HEK293 (cell line): ENCODE measurements around the gene PRLR.

Experiments used
- CTCF ChIA-PET: fragments of 350-600 bp; formaldehyde crosslinking; extraction: SDS; loops from one replicate; lab custom pipeline; 2021; ENCODE audit warnings: antibody characterized with exemption; lab: Yijun Ruan, JAX
- POLR2A ChIA-PET: fragments of 300-600 bp; formaldehyde crosslinking; extraction: SDS; loops from one replicate; lab custom pipeline; 2020; ENCODE audit warnings: antibody characterized with exemption, inconsistent platforms; lab: Yijun Ruan, JAX
- H3K27ac ChIP-seq: fragments of 200-500 bp; sonication (Bioruptor generic); 2 replicates; pipeline ENCODE4 v1.5.1; 2014; ENCODE audit warnings: low read depth, low read length, control low read depth, inconsistent platforms; ENCODE audit errors: extremely low read depth
- H3K36me3 ChIP-seq, 2 experiments: fragments of 200-500 bp in 1 of 2; sonication (Bioruptor generic) in 1 of 2; 1 replicate in 1 of 2; 2 replicates in 1 of 2; pipeline ENCODE4 v1.5.1; 2014 to 2017; ENCODE audit warnings: inconsistent platforms in 2 of 2, low read length in 2 of 2; ENCODE audit not compliant: control insufficient read depth in 2 of 2, insufficient read depth in 1 of 2
- H3K4me1 ChIP-seq: fragments of 200-500 bp; sonication (Bioruptor generic); 2 replicates; pipeline ENCODE4 v1.5.1; 2014; ENCODE audit warnings: mild to moderate bottlenecking, low read length, inconsistent platforms; ENCODE audit not compliant: control insufficient read depth, insufficient read depth
- H3K4me3 ChIP-seq: 2 replicates; pipeline ENCODE4 v1.5.1; 2011; ENCODE audit warnings: low read depth, mild to moderate bottlenecking, control low read depth, low read length, moderate library complexity
- H3K9me3 ChIP-seq: fragments of 200-500 bp; sonication (Bioruptor generic); 2 replicates; pipeline ENCODE4 v1.5.1; 2014; ENCODE audit warnings: low read depth, low read length, inconsistent platforms; ENCODE audit not compliant: control insufficient read depth, insufficient read depth
- INSM2 ChIP-seq: fragments of 450-650 bp; formaldehyde crosslinking; IDR thresholded peaks from 2 replicates; pipeline ENCODE4 v1.5.1; 2016; ENCODE audit warnings: missing biosample characterization, missing genetic modification characterization
- KLF17 ChIP-seq: fragments of 450-650 bp; formaldehyde crosslinking; IDR thresholded peaks from 2 replicates; pipeline ENCODE4 v1.5.1; 2016; ENCODE audit warnings: missing biosample characterization, missing genetic modification characterization
- TRIM28 ChIP-seq: IDR thresholded peaks from 2 replicates; pipeline ENCODE4 v1.6.1; 2011; ENCODE audit warnings: low read length, control low read depth, borderline replicate concordance
- ZBTB17 ChIP-seq: fragments of 450-650 bp; formaldehyde crosslinking; IDR thresholded peaks from 2 replicates; pipeline ENCODE4 v1.5.1; 2016; ENCODE audit warnings: missing biosample characterization, missing genetic modification characterization
- ZBTB26 ChIP-seq: fragments of 450-650 bp; formaldehyde crosslinking; optimal IDR thresholded peaks from 2 replicates; pipeline ENCODE3; 2016; ENCODE audit warnings: missing biosample characterization, mild to moderate bottlenecking, missing genetic modification characterization
- ZBTB49 ChIP-seq: fragments of 450-650 bp; formaldehyde crosslinking; IDR thresholded peaks from 2 replicates; pipeline ENCODE4 v1.5.1; 2016; ENCODE audit warnings: missing biosample characterization, missing genetic modification characterization, low read depth
- ZBTB7A ChIP-seq: fragments of 450-650 bp; formaldehyde crosslinking; IDR thresholded peaks from 2 replicates; pipeline ENCODE4 v1.5.1; 2016; ENCODE audit warnings: low read depth, missing biosample characterization, missing genetic modification characterization
- ZFHX2 ChIP-seq: fragments of 450-650 bp; formaldehyde crosslinking; conservative IDR thresholded peaks from 2 replicates; pipeline ENCODE4 v1.5.1; 2016; ENCODE audit warnings: missing biosample characterization, missing genetic modification characterization
- ZNF140 ChIP-seq: fragments of 450-650 bp; formaldehyde crosslinking; IDR thresholded peaks from 2 replicates; pipeline ENCODE4 v1.5.1; 2016; ENCODE audit warnings: missing biosample characterization, missing genetic modification characterization
- ZNF221 ChIP-seq: fragments of 450-650 bp; formaldehyde crosslinking; IDR thresholded peaks from 2 replicates; pipeline ENCODE4 v1.5.1; 2017; ENCODE audit warnings: missing biosample characterization, missing genetic modification characterization, borderline replicate concordance
- ZNF449 ChIP-seq: fragments of 450-650 bp; formaldehyde crosslinking; IDR thresholded peaks from 2 replicates; pipeline ENCODE4 v1.5.1; 2017; ENCODE audit warnings: missing biosample characterization, mild to moderate bottlenecking, missing genetic modification characterization, moderate library complexity
- ZNF514 ChIP-seq: fragments of 450-650 bp; formaldehyde crosslinking; IDR thresholded peaks from 2 replicates; pipeline ENCODE4 v1.5.1; 2016; ENCODE audit warnings: missing biosample characterization, missing genetic modification characterization
- ZNF518A ChIP-seq: fragments of 450-650 bp; formaldehyde crosslinking; conservative IDR thresholded peaks from 2 replicates; pipeline ENCODE4 v1.5.1; 2016; ENCODE audit warnings: low read depth, missing biosample characterization, missing genetic modification characterization
- ZNF610 ChIP-seq: fragments of 450-650 bp; formaldehyde crosslinking; IDR thresholded peaks from 2 replicates; pipeline ENCODE4 v1.5.1; 2016; ENCODE audit warnings: missing biosample characterization, missing genetic modification characterization, borderline replicate concordance
- ZNF621 ChIP-seq: fragments of 450-650 bp; formaldehyde crosslinking; IDR thresholded peaks from 2 replicates; pipeline ENCODE4 v1.5.1; 2017; ENCODE audit warnings: missing biosample characterization, missing genetic modification characterization
- ZNF664 ChIP-seq: fragments of 450-650 bp; formaldehyde crosslinking; IDR thresholded peaks from 2 replicates; pipeline ENCODE4 v1.5.1; 2016; ENCODE audit warnings: missing biosample characterization, missing genetic modification characterization
- ZSCAN30 ChIP-seq: fragments of 450-650 bp; IDR thresholded peaks from 2 replicates; pipeline ENCODE4 v1.5.1; 2018; ENCODE audit warnings: missing biosample characterization, mild to moderate bottlenecking, missing genetic modification characterization, moderate library complexity
- ZXDB ChIP-seq: fragments of 450-650 bp; formaldehyde crosslinking; IDR thresholded peaks from 2 replicates; pipeline ENCODE4 v1.5.1; 2016; ENCODE audit warnings: missing biosample characterization, missing genetic modification characterization

Gene PRLR

GRCh38 chr5:35127006-35127405 is 103.3 kb downstream of the PRLR start:
- Histone ChIP-seq H3K4me3 (no peak overlapping the region), H3K9me3 (no peaks in the 10 kb centered on the region; the same call in 1 of the 2 replicates), H3K36me3 (no peaks in the 10 kb centered on the region), H3K4me1 (no peaks in the 10 kb centered on the region), H3K27ac (no peak overlapping the region)
- TF ChIP-seq ZBTB17 (tag by site-specific recombination) (no peak), ZSCAN30 (tag by site-specific recombination) (no peak), ZFHX2 (tag by site-specific recombination) (no peak)
- ChIA-PET POLR2A (no interaction called here), CTCF (interaction anchor here (1.1 kb wide), 1 partner anchor 39 kb away, joined by 3 read pairs; no protein-coding TSS in a partner anchor)

- Histone ChIP-seq H3K36me3 (no peaks in the 10 kb centered on the region), H3K4me3 (no peak overlapping the region), H3K4me1 (no peaks in the 10 kb centered on the region), H3K27ac (no peak overlapping the region), H3K9me3 (no peaks in the 10 kb centered on the region; the same call in 1 of the 2 replicates)
- CTCF ChIA-PET = no interaction called here
- TF ChIP-seq ZNF664 (tag by site-specific recombination) (no peak), ZNF610 (tag by site-specific recombination) (no peak), ZNF621 (no peak), ZNF449 (tag by site-specific recombination) (no peak)
- POLR2A ChIA-PET = no interaction called here
Observed at GRCh38 chr5:35125746-35126145, 104.5 kb downstream of the PRLR start.

- ChIA-PET CTCF (no interaction called here), POLR2A (no interaction called here)
- Histone ChIP-seq H3K36me3 (no peaks in the 10 kb centered on the region), H3K27ac (no peak overlapping the region), H3K4me3 (no peak overlapping the region), H3K4me1 (no peaks in the 10 kb centered on the region), H3K9me3 (no peaks in the 10 kb centered on the region; the same call in 1 of the 2 replicates)
- TF ChIP-seq ZBTB7A (no peak), ZSCAN30 (tag by site-specific recombination) (no peak), ZBTB49 (tag by site-specific recombination) (no peak), ZNF221 (no peak), INSM2 (tag by site-specific recombination) (no peak), TRIM28 (no peak), ZNF514 (tag by site-specific recombination) (no peak), ZNF518A (no peak), ZXDB (tag by site-specific recombination) (no peak), ZNF140 (tag by site-specific recombination) (no peak), KLF17 (tag by site-specific recombination) (no peak), ZBTB26 (tag by site-specific recombination) (no peak)
Observed at GRCh38 chr5:35124932-35125331, 105.4 kb downstream of the PRLR start.
